GM12875 (cell line): ENCODE data around the gene CHRNA5.
A peak's percentile ranks its signal among the peaks of the same experiment; 100 is the strongest.

Experiments used
- H3K4me3 ChIP-seq: one replicate; pipeline ENCODE4 v1.5.1; 2011; ENCODE audit warnings: low read depth, low read length, control low read depth
- CTCF ChIP-seq: IDR thresholded peaks from 2 replicates; pipeline ENCODE4 v1.5.1; 2011; ENCODE audit warnings: low read depth, mild to moderate bottlenecking, control low read depth, inconsistent platforms, low read length, moderate library complexity, borderline replicate concordance; ENCODE audit not compliant: insufficient read depth

CHRNA5 gene

GRCh38 chr15:78565951-78566774 is 843 bp downstream of the CHRNA5 start:
- H3K4me3 ChIP-seq, result peak overlapping the region; percentile 95
- TF ChIP-seq CTCF, result peak; percentile 29; the same call in 1 of the 2 replicates

- H3K4me3 ChIP-seq, result no peak overlapping the region
- TF ChIP-seq CTCF, result no peak
Observed at GRCh38 chr15:78567531-78567930, 2.2 kb downstream of the CHRNA5 start.

GRCh38 chr15:78570710-78571109 is 5.4 kb downstream of the CHRNA5 start:
- TF ChIP-seq CTCF, result no peak

GRCh38 chr15:78571382-78571781 is 6.1 kb downstream of the CHRNA5 start:
- H3K4me3 ChIP-seq, result no peak overlapping the region
- no peak for TF ChIP-seq CTCF

More at GRCh38 chr15:78570710-78571109, 5.4 kb downstream of the CHRNA5 start:
- no peak overlapping the region for H3K4me3 ChIP-seq

GRCh38 chr15:78573416-78573815 is 8.1 kb downstream of the CHRNA5 start:
- no peak overlapping the region for H3K4me3 ChIP-seq
- no peak for TF ChIP-seq CTCF

GRCh38 chr15:78574944-78575343 is 9.6 kb downstream of the CHRNA5 start:
- no peak for TF ChIP-seq CTCF
- H3K4me3 ChIP-seq, result no peak overlapping the region

- no peak for TF ChIP-seq CTCF
- H3K4me3 ChIP-seq, result no peak overlapping the region
Observed at GRCh38 chr15:78597583-78597982, 32.3 kb downstream of the CHRNA5 start.
